Cerebellar cortex (tissue), 1 donor: ENCODE measurements around the gene LTC4S.
"Not testable (repeated sequence)": the region's sequence is repeated elsewhere in the genome, so short reads cannot be mapped to it uniquely, and the experiment has no call there.

Experiments
- DNase-seq: peaks from one replicate; pipeline ENCODE4 v3.0.0-alpha.2; 2015; ENCODE audit warnings: low spot score

Gene LTC4S

GRCh38 chr5:179825655-179826182 is 31.9 kb downstream of the LTC4S start:
- peak; percentile 87 for DNase-seq

GRCh38 chr5:179827680-179828079 is 33.9 kb downstream of the LTC4S start:
- DNase-seq = no peak

GRCh38 chr5:179828756-179829421 is 35.1 kb downstream of the LTC4S start:
- peak; percentile 73 for DNase-seq

GRCh38 chr5:179829732-179830435 is 36.1 kb downstream of the LTC4S start:
- no peak for DNase-seq

GRCh38 chr5:179830818-179831468 is 37.2 kb downstream of the LTC4S start:
- no peak for DNase-seq

- DNase-seq = no peak
These were observed 38.4 kb downstream of the LTC4S start for GRCh38 chr5:179832039-179832745.

- DNase-seq = peak; percentile 85
These were observed 39.4 kb downstream of the LTC4S start for GRCh38 chr5:179833056-179833708.

GRCh38 chr5:179833709-179834070 is 39.9 kb downstream of the LTC4S start:
- DNase-seq = no peak

GRCh38 chr5:179834120-179834519 is 40.3 kb downstream of the LTC4S start:
- no peak for DNase-seq

- DNase-seq = not testable (repeated sequence)
These were observed 41.1 kb downstream of the LTC4S start for GRCh38 chr5:179834871-179835270.

GRCh38 chr5:179836225-179837019 is 42.6 kb downstream of the LTC4S start:
- no peak for DNase-seq

- DNase-seq = no peak
These were observed 43.6 kb downstream of the LTC4S start for GRCh38 chr5:179837076-179838011.

GRCh38 chr5:179839328-179840256 is 45.8 kb downstream of the LTC4S start:
- DNase-seq = no peak

GRCh38 chr5:179840321-179840720 is 46.5 kb downstream of the LTC4S start:
- DNase-seq = no peak

- no peak for DNase-seq
These were observed 47.0 kb downstream of the LTC4S start for GRCh38 chr5:179840766-179841165.

- no peak for DNase-seq
These were observed 47.8 kb downstream of the LTC4S start for GRCh38 chr5:179841621-179842020.
